HG02642 (cell line): ENCODE data around the gene TRMT2A.

Experiments
- ATAC-seq: cut with Tn5 transposase; IDR thresholded peaks from one replicate; pipeline ENCODE4 v1.9.1; 2021; ENCODE audit warnings: mild to moderate bottlenecking; ENCODE audit not compliant: unreplicated experiment, poor library complexity

The TRMT2A gene

DNA sequence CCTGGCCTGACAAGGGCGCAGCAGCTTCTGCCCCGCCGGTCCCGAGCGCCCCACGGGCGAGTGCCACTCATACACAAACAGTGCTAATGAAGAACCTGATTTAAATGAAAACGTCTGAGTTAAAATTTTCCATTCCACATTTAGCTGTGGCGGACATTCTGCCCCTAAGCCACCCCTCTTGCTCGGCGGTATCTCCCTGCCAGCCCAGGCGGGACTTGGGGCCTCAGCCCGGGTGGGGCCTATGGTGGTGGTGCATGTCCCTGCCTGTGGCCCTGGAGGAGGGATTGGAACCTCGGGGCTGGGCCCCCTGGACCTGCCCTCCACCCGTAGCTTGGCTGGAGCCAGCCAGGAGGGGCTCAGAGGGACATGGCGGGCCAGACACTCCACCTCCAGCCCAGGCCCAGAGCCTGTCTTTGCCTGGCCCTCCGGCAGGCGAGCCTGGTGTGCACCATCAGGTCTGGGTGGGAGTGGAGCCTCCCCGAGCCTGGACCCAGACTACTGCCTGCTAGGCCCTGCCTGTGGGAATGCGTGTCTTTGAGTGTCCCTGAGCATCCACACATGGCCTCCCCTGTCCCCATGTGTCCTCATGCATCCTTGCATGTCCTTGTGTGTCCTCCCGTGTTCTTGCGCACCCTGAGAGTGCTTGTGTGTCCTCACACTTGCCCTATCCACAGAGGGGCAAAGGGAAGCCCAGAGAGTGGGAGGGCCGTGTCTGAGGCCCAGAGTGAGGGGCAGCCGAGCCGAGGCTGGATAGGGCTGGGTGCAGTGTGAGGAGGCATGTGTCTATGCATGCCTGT, 19.0 kb upstream of the TRMT2A start:
- ATAC-seq: no peak

DNA sequence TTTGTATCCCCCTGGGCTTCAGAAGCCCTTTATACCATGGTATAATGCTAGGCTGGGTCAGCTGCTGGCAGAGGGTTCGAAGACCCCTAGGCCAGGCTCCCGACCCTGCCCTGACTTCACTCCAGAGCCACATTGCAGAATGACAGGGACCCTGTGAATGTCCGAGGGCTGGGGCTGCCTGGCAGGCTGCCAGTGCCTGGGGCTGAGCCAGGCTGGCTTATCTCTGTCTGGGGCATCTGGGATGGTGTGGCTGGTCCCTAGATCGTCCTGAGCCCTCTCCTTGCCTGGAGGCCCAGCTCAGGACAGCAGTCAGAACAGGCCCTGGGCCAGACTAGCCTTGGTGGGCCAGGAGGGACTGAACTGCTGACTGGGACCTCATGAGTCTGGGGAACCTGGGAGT, 18.2 kb upstream of the TRMT2A start:
- ATAC-seq: no peak

GRCh38 chr22:20133930-20134549, 17.0 kb upstream of the TRMT2A start:
- ATAC-seq: no peak

DNA sequence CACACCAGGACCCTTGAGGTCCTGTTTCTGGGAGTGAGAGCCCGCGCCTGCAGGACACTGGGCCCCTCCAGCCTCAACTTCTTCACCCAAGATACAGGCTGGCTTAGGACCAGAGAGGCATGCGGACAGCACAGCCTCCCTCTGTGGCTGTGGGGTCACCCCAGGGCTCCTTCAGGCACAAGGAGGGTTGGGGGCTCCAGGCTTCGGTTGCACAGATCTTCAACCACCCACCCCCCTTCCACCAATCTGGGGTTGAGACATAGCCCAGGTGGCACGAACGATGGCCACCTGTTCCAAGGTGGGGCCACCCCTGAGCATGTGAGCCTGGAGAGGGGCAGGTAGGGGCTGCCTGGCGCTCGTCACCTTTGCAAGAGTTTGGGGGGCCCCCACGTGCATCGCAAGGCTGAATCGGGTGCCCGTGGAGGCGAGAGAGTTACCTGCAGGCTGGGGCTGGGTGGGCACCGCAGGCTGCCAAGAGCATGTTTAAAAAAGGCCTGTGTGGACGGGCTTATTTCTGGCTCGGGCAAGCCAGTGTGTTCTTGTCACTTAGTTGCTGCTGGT, 15.7 kb upstream of the TRMT2A start:
- ATAC-seq: no peak

DNA sequence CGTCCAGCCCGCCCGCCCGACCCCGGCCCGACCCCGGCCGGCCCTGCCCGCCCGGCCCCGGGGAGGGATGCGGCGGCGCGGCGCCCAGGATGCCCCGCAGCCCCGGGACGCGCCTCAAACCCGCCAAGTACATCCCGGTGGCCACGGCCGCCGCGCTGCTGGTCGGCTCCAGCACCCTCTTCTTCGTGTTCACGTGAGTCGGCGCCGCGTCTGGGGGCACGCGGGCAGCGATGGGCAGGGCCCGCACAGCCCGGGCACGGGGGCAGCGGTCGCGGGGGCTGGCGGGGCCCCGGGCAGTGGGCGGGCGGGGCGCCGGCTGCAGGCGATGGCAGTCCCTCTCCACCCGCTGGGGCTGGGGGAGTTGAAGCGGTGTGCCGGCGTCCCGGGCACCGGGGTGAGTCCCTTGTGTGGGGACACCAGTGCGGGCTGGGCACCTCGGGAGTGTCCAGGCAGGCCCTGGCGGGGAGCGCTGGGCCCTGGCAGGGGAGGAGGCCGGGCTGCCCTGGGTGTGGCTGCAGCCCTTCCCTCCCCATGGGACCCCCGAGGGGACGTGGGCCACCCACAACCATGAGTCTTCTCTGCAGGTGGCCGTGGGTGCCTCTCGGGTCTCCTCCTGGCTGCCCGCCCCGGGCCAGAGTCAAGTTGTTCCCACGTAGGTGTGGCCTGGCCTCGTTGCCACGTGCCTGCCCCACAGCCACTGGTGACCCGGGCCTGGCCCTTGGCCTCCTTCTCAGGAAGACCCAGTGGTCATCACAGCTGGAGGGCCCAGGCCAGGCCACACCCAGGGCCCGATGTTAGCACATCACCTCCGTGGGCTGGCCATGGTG, 15.0 kb upstream of the TRMT2A start:
- peak; percentile 4 for ATAC-seq

DNA sequence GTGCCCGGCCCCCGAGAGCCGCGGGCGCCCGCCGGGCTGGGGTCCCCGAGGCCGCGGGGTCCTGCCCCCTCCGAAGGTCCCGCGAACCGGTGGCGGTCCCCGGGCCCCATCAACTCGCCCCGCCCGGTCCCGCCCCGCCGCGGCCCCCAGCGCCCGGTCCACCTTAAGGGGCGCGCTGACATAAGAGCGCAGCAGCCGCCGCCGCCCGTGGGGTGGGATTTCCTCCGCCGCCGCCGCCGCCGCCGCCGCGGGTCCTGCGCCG, 14.5 kb upstream of the TRMT2A start, which contains the start of gene ZDHHC8:
Gene ZDHHC8 (plus strand): TSS at position 208 of the 262 bp plus-strand sequence. CDS start 144 bp downstream, outside the sequence.
- peak; percentile 47 for ATAC-seq

- ATAC-seq: peak; percentile 61
These were observed 13.9 kb upstream of the TRMT2A start for GRCh38 chr22:20130731-20131596.

- no peak for ATAC-seq
These were observed 13.3 kb upstream of the TRMT2A start for GRCh38 chr22:20130319-20130718.

- ATAC-seq: no peak
These were observed 12.7 kb upstream of the TRMT2A start for GRCh38 chr22:20129747-20130014.

DNA sequence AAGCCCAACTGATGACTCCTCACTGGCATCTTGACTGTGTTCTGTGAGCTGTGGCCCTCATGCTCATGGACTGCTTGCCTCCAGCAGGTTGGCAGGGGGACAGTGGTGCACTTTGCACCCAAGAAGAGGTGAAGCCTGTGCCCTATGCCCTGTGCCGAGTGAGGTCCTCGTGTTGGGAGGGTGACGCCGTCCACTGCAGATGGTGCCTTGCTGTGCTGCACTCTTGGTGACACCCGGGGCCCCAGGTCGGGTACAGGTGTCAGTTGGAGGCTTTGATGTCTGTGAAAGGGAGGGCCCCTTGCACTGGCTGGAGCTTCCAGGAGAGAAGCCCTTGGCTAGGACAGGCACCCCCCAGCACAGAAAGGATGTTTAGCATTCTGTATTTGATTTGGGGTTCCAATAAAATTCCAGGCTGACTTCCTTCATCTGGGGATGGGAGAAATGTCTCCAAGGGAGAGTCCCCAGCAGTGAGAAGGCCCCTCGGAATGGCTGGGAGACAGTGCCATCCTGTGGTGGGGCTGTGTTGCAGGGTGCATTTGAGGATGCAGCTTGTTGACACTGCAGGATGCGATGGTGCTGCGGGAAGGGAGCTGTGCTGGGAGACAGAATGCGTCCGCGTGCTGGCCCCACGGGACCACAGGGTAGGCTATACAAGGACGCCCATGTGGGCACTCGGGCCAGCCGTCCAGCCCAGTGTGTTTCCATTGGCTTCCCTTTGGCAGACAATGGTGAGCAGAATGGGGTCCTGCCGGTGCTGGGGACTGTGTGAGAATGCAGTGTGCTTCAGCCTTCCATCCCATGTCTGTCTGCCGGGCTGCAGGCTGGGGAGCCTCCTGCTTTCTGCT, 12.1 kb upstream of the TRMT2A start:
- no peak for ATAC-seq

GRCh38 chr22:20128619-20128901, 11.5 kb upstream of the TRMT2A start:
- ATAC-seq: no peak

GRCh38 chr22:20127869-20128618, 11.0 kb upstream of the TRMT2A start:
- no peak for ATAC-seq

DNA sequence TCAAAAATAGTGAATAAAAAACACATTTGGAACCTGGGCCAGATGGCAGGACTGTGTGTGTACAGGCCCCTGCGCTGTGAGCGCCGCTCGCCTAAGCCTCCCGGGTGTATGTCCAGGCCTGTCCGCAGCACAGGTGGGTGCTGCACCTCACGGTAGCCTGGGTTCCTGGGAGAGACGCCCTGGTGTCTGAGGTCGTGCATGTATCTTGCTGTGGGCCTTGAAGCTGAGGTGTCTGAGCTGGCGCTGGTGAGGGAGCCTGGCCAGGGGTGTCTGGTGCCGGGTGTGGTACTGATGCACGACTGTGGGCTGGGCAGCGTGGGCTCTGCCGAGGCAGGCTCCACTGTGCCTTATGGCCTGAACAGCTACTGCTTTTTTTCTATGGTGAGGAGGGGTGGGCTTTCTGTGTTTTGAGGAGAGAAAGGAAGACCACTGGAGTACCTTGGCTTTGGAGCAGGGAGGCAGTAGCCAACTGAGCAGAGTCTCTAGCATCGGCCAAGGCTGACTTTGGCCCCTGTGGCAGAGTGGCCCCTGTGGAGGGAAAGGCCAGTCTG, 10.4 kb upstream of the TRMT2A start:
- no peak for ATAC-seq

DNA sequence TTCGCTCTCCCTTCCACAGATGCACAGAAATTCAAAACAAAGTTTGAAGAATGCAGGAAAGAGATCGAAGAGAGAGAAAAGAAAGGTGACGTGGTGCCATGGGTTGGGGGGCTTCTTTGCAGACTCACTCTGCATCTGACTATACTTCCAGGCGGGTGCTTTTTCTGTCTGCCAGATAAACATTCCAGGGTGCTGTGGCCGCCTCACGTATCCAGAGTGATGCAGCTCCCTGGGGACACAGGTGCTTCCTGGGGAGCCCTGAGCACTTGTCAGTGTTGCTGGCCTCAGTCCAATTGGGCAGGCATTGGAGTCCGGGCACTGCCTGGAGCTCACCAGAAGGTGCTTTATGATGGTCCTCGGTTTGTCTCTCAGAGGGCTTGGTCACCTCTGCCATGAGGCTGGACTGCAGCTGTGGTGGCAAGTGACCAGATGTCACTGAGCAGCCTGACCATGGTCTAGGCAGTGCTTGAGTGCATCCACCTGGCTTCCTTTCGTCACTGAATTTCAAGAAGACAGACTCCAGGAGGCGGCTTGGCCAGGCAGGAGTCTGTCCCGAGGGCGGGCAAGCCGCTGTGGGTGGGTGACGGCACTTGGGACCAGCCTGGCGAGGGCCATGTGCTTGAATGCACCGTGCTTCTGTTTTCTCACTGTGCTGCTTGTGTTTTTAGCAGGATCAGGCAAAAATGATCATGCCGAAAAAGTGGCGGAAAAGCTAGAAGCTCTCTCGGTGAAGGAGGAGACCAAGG, 9.4 kb upstream of the TRMT2A start:
- ATAC-seq: no peak

GRCh38 chr22:20125201-20126174, 8.5 kb upstream of the TRMT2A start:
- no peak for ATAC-seq

GRCh38 chr22:20124083-20124787, 7.2 kb upstream of the TRMT2A start:
- no peak for ATAC-seq
